ENCODE data around the gene DERA.
"Not testable (repeated sequence)": the region's sequence is repeated elsewhere in the genome, so short reads cannot be mapped to it uniquely, and the experiment has no call there.

Gene DERA

DNA sequence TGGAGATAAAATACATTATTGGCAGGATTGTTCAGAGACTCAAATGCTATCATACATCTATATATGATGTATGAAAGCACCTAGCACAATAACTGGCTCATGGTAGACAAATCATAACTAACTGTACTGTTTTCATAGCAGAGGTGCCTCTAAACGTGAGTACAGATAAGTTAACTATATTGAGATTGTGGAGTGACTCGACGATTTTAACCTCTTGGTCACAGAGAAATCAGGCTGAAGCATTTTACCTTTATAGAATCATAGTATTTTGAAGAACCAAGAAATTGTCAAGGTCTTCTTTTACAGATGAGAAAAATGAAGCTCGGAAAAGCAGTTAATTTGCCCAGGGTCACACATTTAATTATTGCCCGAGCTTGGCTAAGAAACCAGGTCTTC, 666 bp upstream of the DERA start:
- Histone ChIP-seq H3K4me1 (ENCODE audit: low read depth, poor library complexity, severe bottlenecking) (peaks cover 10% of the 10 kb centered on the region), H3K79me2 (ENCODE audit: insufficient read depth, low read depth) (no peaks in the 10 kb centered on the region), H3K27me3 (ENCODE audit: insufficient read depth, low read depth) (no peaks in the 10 kb centered on the region), H3K9ac (peak overlapping the region; percentile 82; the same call in 1 of the 2 replicates), H3K4me2 (peak overlapping the region; percentile 93), H3K27ac (peak overlapping the region; percentile 69; the same call in 1 of the 2 replicates), H3K36me3 (ENCODE audit: insufficient read depth) (no peaks in the 10 kb centered on the region), H4K20me1 (ENCODE audit: insufficient read depth) (no peaks in the 10 kb centered on the region), H2AFZ (ENCODE audit: low read depth) (peak overlapping the region; percentile 94), H3K4me3 (IDR thresholded peaks at IDR 0.05; ENCODE audit: insufficient read depth, low read depth, low read length) (no peak overlapping the region)
- TF ChIP-seq, protein P1, sequence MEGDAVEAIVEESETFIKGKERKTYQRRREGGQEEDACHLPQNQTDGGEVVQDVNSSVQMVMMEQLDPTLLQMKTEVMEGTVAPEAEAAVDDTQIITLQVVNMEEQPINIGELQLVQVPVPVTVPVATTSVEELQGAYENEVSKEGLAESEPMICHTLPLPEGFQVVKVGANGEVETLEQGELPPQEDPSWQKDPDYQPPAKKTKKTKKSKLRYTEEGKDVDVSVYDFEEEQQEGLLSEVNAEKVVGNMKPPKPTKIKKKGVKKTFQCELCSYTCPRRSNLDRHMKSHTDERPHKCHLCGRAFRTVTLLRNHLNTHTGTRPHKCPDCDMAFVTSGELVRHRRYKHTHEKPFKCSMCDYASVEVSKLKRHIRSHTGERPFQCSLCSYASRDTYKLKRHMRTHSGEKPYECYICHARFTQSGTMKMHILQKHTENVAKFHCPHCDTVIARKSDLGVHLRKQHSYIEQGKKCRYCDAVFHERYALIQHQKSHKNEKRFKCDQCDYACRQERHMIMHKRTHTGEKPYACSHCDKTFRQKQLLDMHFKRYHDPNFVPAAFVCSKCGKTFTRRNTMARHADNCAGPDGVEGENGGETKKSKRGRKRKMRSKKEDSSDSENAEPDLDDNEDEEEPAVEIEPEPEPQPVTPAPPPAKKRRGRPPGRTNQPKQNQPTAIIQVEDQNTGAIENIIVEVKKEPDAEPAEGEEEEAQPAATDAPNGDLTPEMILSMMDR (conservative IDR thresholded peaks at IDR 0.05; ENCODE audit: low read depth, low read length) = no peak

DNA sequence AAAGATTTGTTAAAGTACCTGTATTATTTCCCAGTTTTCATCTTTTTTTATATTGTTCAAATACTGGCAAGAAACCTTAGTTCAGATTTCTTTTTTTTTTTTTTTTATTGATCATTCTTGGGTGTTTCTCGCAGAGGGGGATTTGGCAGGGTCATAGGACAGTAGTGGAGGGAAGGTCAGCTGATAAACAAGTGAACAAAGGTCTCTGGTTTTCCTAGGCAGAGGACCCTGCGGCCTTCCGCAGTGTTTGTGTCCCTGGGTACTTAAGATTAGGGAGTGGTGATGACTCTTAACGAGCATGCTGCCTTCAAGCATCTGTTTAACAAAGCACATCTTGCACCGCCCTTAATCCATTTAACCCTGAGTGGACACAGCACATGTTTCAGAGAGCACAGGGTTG, 799 bp downstream of the DERA start:
- Histone ChIP-seq H3K9ac (peak overlapping the region; percentile 82), H2AFZ (ENCODE audit: low read depth) (peak overlapping the region; percentile 94), H3K4me1 (ENCODE audit: low read depth, poor library complexity, severe bottlenecking) (peaks cover 10% of the 10 kb centered on the region), H3K4me2 (peak overlapping the region; percentile 93), H3K27ac (peak overlapping the region; percentile 69; the same call in 1 of the 2 replicates)
- H3K27me3 ChIP-seq (ENCODE audit: insufficient read depth, low read depth); H3K36me3 ChIP-seq (ENCODE audit: insufficient read depth); H4K20me1 ChIP-seq (ENCODE audit: insufficient read depth); H3K4me3 ChIP-seq (IDR thresholded peaks at IDR 0.05; ENCODE audit: insufficient read depth, low read depth, low read length); H3K79me2 ChIP-seq (ENCODE audit: insufficient read depth, low read depth): not testable (repeated sequence)

DNA sequence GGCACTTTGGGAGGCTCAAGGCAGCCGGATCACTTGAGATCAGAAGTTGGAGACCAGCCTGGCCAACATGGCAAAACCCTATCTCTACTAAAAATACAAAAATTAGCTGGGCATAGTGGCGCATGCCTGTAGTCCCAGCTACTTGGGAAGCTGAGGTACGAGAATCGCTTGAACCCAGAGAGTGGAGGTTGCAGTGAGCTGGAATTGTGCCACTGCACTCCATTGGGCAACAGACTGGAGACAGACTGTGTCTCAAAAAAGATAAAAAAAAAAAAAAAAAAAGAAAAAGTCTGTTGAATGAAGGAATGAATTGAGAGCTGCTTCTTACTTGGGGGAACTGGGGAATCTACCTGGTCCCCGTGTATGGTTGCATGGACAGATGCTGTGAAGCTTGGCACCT, 3.0 kb downstream of the DERA start:
- H3K4me3 ChIP-seq (IDR thresholded peaks at IDR 0.05; ENCODE audit: insufficient read depth, low read depth, low read length); H3K4me2 ChIP-seq; H3K79me2 ChIP-seq (ENCODE audit: insufficient read depth, low read depth); H3K36me3 ChIP-seq (ENCODE audit: insufficient read depth); H4K20me1 ChIP-seq (ENCODE audit: insufficient read depth); H2AFZ ChIP-seq (ENCODE audit: low read depth); H3K27me3 ChIP-seq (ENCODE audit: insufficient read depth, low read depth); H3K9ac ChIP-seq; H3K27ac ChIP-seq: not testable (repeated sequence)
- peaks cover 10% of the 10 kb centered on the region for H3K4me1 ChIP-seq (ENCODE audit: low read depth, poor library complexity, severe bottlenecking)

DNA sequence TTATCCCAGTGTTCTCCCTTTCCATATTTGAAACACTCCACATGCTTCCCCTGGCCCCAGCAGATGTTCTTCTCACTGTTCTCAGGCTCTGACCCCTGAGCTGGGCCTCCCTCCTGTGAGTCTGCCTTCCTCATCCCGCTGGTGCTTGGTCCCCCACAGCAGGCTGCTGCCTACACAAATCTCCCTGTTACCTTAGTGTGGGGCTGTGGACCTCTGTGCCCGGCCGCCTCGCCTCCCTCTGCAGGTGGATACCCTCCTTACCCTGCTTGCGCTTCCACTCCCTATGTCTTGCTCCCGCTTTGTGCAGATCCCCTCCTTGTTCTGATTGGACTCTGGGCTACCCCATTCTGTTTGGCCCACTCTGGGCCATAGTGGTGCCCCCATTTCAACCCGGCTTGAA, 6.9 kb downstream of the DERA start:
- TF ChIP-seq, protein P1 (conservative IDR thresholded peaks at IDR 0.05; ENCODE audit: low read depth, low read length) = no peak
- H3K27me3 ChIP-seq (ENCODE audit: insufficient read depth, low read depth) = no peaks in the 10 kb centered on the region
- H3K36me3 ChIP-seq (ENCODE audit: insufficient read depth) = no peaks in the 10 kb centered on the region
- H3K4me1 ChIP-seq (ENCODE audit: low read depth, poor library complexity, severe bottlenecking) = no peaks in the 10 kb centered on the region
- H3K4me2 ChIP-seq = no peak overlapping the region
- H3K79me2 ChIP-seq (ENCODE audit: insufficient read depth, low read depth) = no peaks in the 10 kb centered on the region
- H2AFZ ChIP-seq (ENCODE audit: low read depth) = no peak overlapping the region
- H3K4me3 ChIP-seq (IDR thresholded peaks at IDR 0.05; ENCODE audit: insufficient read depth, low read depth, low read length) = no peak overlapping the region
- no peaks in the 10 kb centered on the region for H4K20me1 ChIP-seq (ENCODE audit: insufficient read depth)
- H3K27ac ChIP-seq = no peak overlapping the region
- H3K9ac ChIP-seq = no peak overlapping the region

DNA sequence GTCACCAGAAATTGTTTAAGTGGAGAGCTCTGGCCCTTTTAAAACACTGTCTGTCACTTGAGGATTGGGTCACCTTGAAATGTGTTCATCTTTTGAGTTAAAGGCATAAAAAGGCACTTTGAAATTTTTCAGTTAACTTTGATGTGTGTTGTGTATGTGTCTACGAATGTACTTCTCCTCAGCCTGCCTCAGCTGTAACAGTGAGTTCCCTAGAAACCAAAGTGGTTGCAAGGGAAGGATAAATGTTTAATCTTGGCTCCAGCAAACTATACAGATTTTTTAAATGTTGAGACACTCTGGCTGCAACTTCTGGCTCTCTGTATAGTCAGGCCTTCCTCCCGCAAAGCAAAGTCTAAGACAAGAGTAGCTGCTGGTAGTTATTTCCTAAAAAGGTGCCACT, 8.3 kb downstream of the DERA start:
- no peak overlapping the region for H2AFZ ChIP-seq (ENCODE audit: low read depth)
- no peak overlapping the region for H3K4me3 ChIP-seq (IDR thresholded peaks at IDR 0.05; ENCODE audit: insufficient read depth, low read depth, low read length)
- no peak overlapping the region for H3K4me2 ChIP-seq
- no peaks in the 10 kb centered on the region for H3K36me3 ChIP-seq (ENCODE audit: insufficient read depth)
- H3K27me3 ChIP-seq (ENCODE audit: insufficient read depth, low read depth) = no peaks in the 10 kb centered on the region
- TF ChIP-seq, protein P1 (conservative IDR thresholded peaks at IDR 0.05; ENCODE audit: low read depth, low read length) = no peak
- no peaks in the 10 kb centered on the region for H3K79me2 ChIP-seq (ENCODE audit: insufficient read depth, low read depth)
- H3K9ac ChIP-seq = no peak overlapping the region
- no peaks in the 10 kb centered on the region for H3K4me1 ChIP-seq (ENCODE audit: low read depth, poor library complexity, severe bottlenecking)
- H3K27ac ChIP-seq = no peak overlapping the region
- no peaks in the 10 kb centered on the region for H4K20me1 ChIP-seq (ENCODE audit: insufficient read depth)

All from KMS-11 (cell line).